Activated gamma-delta T cell treated with anti-CD3 and anti-CD28 coated beads, Interleukin-2, amount 50 U/mL, for 16 hours (primary cell): Measurements from ENCODE around the gene CD109.
A peak's percentile ranks its signal among the peaks of the same experiment; 100 is the strongest.
"Not testable (repeated sequence)": the region's sequence is repeated elsewhere in the genome, so short reads cannot be mapped to it uniquely, and the experiment has no call there.

Source experiments
- DNase-seq: peaks from one replicate; pipeline ENCODE4 v3.0.0-alpha.2; 2020; ENCODE audit warnings: low read depth

Gene CD109

GRCh38 chr6:73695619-73696421 lies at the start of gene CD109:
Gene CD109, plus strand, starts transcription at chr6:73696203. Its CDS starts 13 bp downstream, at chr6:73696216.
- peak; percentile 38 for DNase-seq

- DNase-seq: no peak
These were observed 47.8 kb upstream of the CD109 start for GRCh38 chr6:73648166-73648565.

- DNase-seq: no peak
These were observed 46.2 kb upstream of the CD109 start for GRCh38 chr6:73649783-73650182.

- DNase-seq: peak; percentile 36
These were observed 43.1 kb upstream of the CD109 start for GRCh38 chr6:73652637-73653570.

- DNase-seq: peak; percentile 83
These were observed 42.2 kb upstream of the CD109 start, which contains the start of gene SLC17A5 for GRCh38 chr6:73653571-73654424. Gene SLC17A5, minus strand, starts transcription at chr6:73653992. Its CDS starts 106 bp downstream, at chr6:73653886.

GRCh38 chr6:73655341-73655917 lies 40.6 kb upstream of the CD109 start:
- DNase-seq: no peak

- no peak for DNase-seq
These were observed 39.4 kb upstream of the CD109 start for GRCh38 chr6:73656531-73657145.

GRCh38 chr6:73657201-73657600 lies 38.8 kb upstream of the CD109 start:
- no peak for DNase-seq

GRCh38 chr6:73664701-73665100 lies 31.3 kb upstream of the CD109 start:
- no peak for DNase-seq

- no peak for DNase-seq
These were observed 30.2 kb upstream of the CD109 start for GRCh38 chr6:73665686-73666319.

- no peak for DNase-seq
These were observed 29.6 kb upstream of the CD109 start for GRCh38 chr6:73666393-73666792.

GRCh38 chr6:73667798-73668197 lies 28.2 kb upstream of the CD109 start:
- DNase-seq: no peak

GRCh38 chr6:73669005-73669404 lies 27.0 kb upstream of the CD109 start:
- no peak for DNase-seq

- no peak for DNase-seq
These were observed 23.9 kb upstream of the CD109 start for GRCh38 chr6:73671911-73672685.

- peak; percentile 55 for DNase-seq
These were observed 20.4 kb upstream of the CD109 start for GRCh38 chr6:73675466-73676098.

GRCh38 chr6:73679009-73679408 lies 17.0 kb upstream of the CD109 start:
- no peak for DNase-seq

- DNase-seq: not testable (repeated sequence)
These were observed 16.2 kb upstream of the CD109 start for GRCh38 chr6:73679846-73680245.

GRCh38 chr6:73680289-73680918 lies 15.6 kb upstream of the CD109 start:
- DNase-seq: no peak

- not testable (repeated sequence) for DNase-seq
These were observed 12.4 kb upstream of the CD109 start for GRCh38 chr6:73683574-73683973.
